Ovary (tissue), 3 donors: Measurements from ENCODE around the gene MYBL2.

Experiments used
- CTCF ChIP-seq, 3 donors: fragments of 450-650 bp in 2 of 3; fragments of 200-600 bp in 1 of 3; IDR thresholded peaks; one replicate each; pipeline versions ENCODE4 v1.5.1 to v1.8.0; 2016 to 2022; ENCODE audit warnings: antibody characterized with exemption in 3 of 3, mild to moderate bottlenecking in 1 of 3
- POLR2A ChIP-seq: fragments of 450-650 bp; IDR thresholded peaks from one replicate; pipeline ENCODE4 v1.6.1; 2017; ENCODE audit warnings: antibody characterized with exemption, mild to moderate bottlenecking, moderate library complexity
- donor health status: DM: no; HTN: no; CAD: no.

GRCh38 chr20:43726811-43727338, 60.0 kb downstream of the MYBL2 start, which contains the start of gene GTSF1L:
- TF ChIP-seq CTCF (IDR thresholded peaks at IDR 0.05), result no peak
- TF ChIP-seq POLR2A, result no peak
